A673 (cell line): Measurements from ENCODE around the gene ZNF664. TPM values are rescaled to one million over a fixed set of nuclear protein-coding genes. Genes with fewer than 3 reads are reported as not detected.

Source experiments
- BruUV-seq: library from RNA; stranded (reverse); fragments of 400-500 nt; replicated peaks from 2 replicates; lab custom pipeline; 2021; lab: Mats Ljungman, UMichigan
- CTCF ChIA-PET: fragments of 300-600 bp; sonication (Branson Sonifier 250); formaldehyde crosslinking; loops from one replicate; lab custom pipeline; 2022; ENCODE audit warnings: antibody characterized with exemption; lab: Charles Lee
- POLR2A ChIA-PET: fragments of 300-600 bp; sonication (Branson Sonifier 250); formaldehyde crosslinking; loops from one replicate; lab custom pipeline; 2022; ENCODE audit warnings: antibody characterized with exemption; ENCODE audit not compliant: low non-redundant PET; lab: Charles Lee
- DNase-seq: peaks from one replicate; pipeline ENCODE4 v3.0.0-alpha.2; 2015; ENCODE audit warnings: low spot score
- H3K27ac ChIP-seq: fragments of 200-600 bp; sonication (generic); 2 replicates; pipeline ENCODE4 v1.5.1; 2016; ENCODE audit warnings: mixed run types, low read depth, mild to moderate bottlenecking, mixed read lengths, antibody characterized with exemption, low read length; ENCODE audit not compliant: poor library complexity, severe bottlenecking
- H3K27me3 ChIP-seq: fragments of 200-600 bp; sonication (generic); replicated peaks from 2 replicates; pipeline ENCODE4 v1.6.1; 2017; ENCODE audit warnings: mixed run types, low read depth, mild to moderate bottlenecking, mixed read lengths, antibody characterized with exemption, low read length; ENCODE audit not compliant: insufficient read depth, poor library complexity
- H3K36me3 ChIP-seq: fragments of 200-600 bp; sonication (generic); 2 replicates; pipeline ENCODE4 v1.6.1; 2016; ENCODE audit warnings: mixed run types, mild to moderate bottlenecking, mixed read lengths, antibody characterized with exemption, low read length; ENCODE audit not compliant: insufficient read depth, poor library complexity, severe bottlenecking
- H3K4me1 ChIP-seq: fragments of 200-600 bp; sonication (generic); 2 replicates; pipeline ENCODE4 v1.6.1; 2017; ENCODE audit warnings: mixed run types, mild to moderate bottlenecking, mixed read lengths, antibody characterized with exemption, low read length; ENCODE audit not compliant: insufficient read depth, poor library complexity, severe bottlenecking
- H3K4me3 ChIP-seq: fragments of 200-600 bp; sonication (generic); 2 replicates; pipeline ENCODE4 v1.5.1; 2016; ENCODE audit warnings: low read depth, mixed run types, mild to moderate bottlenecking, mixed read lengths, low read length; ENCODE audit not compliant: poor library complexity, severe bottlenecking
- H3K9me3 ChIP-seq: fragments of 200-600 bp; sonication (generic); 2 replicates; pipeline ENCODE4 v1.6.1; 2016; ENCODE audit warnings: mixed run types, low read depth, mild to moderate bottlenecking, mixed read lengths, antibody characterized with exemption, low read length; ENCODE audit not compliant: poor library complexity, severe bottlenecking
- EZH2 ChIP-seq: fragments of 200-600 bp; sonication (generic); IDR thresholded peaks from 2 replicates; pipeline ENCODE4 v1.6.1; 2017; ENCODE audit warnings: borderline replicate concordance, low read depth, mild to moderate bottlenecking, mixed read lengths, antibody characterized with exemption, low read length; ENCODE audit not compliant: poor library complexity, severe bottlenecking
- intact Hi-C: fragments of 100-400 bp; cut with micrococcal nuclease; formaldehyde crosslinking; loops from one replicate; pipeline ENCODE4 v1.10.0; 2022; ENCODE audit not compliant: unreplicated experiment
- total RNA-seq: library from RNA; stranded (reverse); gene quantifications from 2 replicates; pipeline ENCODE4 v1.2.3, GENCODE V29; 2021
- TF ChIP-seq, protein P1 (sequence below): fragments of 300-800, 200-600 bp; sonication (generic); conservative IDR thresholded peaks from 2 replicates; pipeline ENCODE4 v1.5.1; 2017; ENCODE audit warnings: low read depth, mild to moderate bottlenecking, antibody characterized with exemption, low read length, moderate library complexity, mixed read lengths

The ZNF664 gene
- total RNA-seq, 1 experiment from 2014 or later: 135 TPM

DNA sequence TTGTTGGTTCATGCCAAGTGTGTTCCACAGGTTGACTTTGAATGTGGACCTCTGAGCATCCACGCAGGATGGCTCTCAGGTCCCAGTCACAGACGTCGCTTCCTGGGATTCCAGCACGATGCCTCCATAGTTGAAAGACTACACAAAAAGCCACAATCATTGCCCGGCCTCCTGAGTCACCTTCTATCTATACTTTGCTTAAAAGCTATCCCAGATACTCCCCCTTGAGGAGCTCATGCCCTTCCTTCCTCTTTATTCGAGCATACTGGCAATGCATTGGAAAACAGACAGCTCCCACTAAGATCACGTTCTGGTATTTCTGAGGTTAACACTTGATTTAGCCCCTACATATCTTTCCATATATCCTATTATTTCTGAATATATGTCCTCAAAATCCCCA, 40.1 kb downstream of the ZNF664 start:
- POLR2A ChIA-PET: no interaction called here
- CTCF ChIA-PET: no interaction called here

DNA sequence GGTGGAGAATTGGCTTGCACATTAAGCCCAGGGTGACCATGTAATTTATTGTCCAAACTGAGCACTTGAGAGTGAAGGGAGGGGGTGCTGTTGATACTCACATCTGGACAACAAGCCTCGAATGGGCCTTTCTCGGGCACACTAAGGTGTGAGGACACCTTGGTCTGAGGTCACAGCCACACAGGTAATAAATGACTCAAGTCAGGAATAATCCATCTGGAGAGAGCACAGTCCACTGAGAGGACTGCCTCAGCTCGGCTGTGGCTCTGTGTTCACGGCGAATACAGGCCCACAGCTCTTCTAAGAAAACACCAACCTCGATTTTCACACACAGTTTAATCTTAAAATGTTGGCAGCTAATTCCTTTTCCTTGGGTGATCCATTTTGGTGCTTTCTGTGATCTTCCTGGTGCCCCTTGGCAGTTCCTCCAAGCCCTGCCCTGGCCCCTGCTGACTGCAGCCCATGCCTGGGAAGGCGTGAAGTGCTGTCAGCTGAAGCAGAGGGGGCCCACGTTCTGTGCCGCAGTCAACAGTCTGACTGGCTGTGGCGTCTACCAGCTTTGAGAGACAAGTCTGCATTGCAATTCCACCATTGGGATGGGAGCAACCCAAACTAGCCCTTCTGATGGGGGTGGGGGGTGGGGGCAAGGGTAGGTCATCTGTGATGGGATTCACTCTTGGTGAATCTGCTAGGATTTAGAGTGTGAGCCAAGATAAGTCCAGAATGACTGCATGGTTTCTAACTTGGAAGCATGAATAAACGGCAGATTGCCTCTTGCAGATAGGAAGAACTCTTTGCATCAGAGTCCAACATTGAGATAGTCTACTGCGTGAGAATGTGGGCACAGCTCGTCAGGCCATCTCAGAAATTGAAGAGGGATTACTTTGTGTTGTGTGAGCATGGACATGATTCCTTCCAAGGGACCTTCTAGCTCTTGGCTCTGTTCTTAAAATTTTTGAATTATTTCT, 42.8 kb downstream of the ZNF664 start:
- Histone ChIP-seq H3K36me3 (peaks cover 17% of the 10 kb centered on the region), H3K4me3 (no peak overlapping the region), H3K27me3 (no peaks in the 10 kb centered on the region), H3K4me1 (no peaks in the 10 kb centered on the region), H3K27ac (no peak overlapping the region), H3K9me3 (no peaks in the 10 kb centered on the region)
- CTCF ChIA-PET: no interaction called here
- DNase-seq: no peak
- no peak for TF ChIP-seq EZH2
- TF ChIP-seq, protein P1, sequence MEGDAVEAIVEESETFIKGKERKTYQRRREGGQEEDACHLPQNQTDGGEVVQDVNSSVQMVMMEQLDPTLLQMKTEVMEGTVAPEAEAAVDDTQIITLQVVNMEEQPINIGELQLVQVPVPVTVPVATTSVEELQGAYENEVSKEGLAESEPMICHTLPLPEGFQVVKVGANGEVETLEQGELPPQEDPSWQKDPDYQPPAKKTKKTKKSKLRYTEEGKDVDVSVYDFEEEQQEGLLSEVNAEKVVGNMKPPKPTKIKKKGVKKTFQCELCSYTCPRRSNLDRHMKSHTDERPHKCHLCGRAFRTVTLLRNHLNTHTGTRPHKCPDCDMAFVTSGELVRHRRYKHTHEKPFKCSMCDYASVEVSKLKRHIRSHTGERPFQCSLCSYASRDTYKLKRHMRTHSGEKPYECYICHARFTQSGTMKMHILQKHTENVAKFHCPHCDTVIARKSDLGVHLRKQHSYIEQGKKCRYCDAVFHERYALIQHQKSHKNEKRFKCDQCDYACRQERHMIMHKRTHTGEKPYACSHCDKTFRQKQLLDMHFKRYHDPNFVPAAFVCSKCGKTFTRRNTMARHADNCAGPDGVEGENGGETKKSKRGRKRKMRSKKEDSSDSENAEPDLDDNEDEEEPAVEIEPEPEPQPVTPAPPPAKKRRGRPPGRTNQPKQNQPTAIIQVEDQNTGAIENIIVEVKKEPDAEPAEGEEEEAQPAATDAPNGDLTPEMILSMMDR: no peak
- no TSS peak for BruUV-seq
- POLR2A ChIA-PET: no interaction called here
- intact Hi-C loops: no loop called here

More for the DNA sequence above, 40.1 kb downstream of the ZNF664 start:
- Histone ChIP-seq H3K27ac (no peak overlapping the region), H3K4me1 (no peaks in the 10 kb centered on the region), H3K9me3 (no peaks in the 10 kb centered on the region), H3K4me3 (no peak overlapping the region), H3K27me3 (no peaks in the 10 kb centered on the region), H3K36me3 (peaks cover 23% of the 10 kb centered on the region)
- TF ChIP-seq, protein P1: no peak
- TF ChIP-seq EZH2: no peak
- no peak for DNase-seq
- BruUV-seq: no TSS peak
- intact Hi-C loops: no loop called here

DNA sequence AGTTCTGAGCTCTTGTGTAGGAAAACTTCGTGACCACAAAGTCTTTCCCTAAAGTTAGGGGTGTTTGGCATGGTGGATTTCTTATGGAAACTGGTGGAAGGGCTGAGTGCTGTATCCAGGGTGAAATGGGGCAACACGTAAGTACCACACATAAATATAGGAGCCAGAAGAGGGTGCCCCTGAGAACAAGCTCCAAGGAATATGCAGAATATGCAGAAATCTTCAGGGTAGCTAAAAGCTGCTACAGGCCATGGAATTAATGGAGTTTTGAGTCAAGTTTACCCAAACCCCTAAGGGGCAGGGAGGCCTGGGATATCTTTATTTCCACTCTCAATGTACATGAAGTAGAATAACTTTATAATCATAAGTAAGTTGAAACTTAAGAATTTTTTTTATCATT, 44.0 kb downstream of the ZNF664 start:
- ChIA-PET POLR2A (no interaction called here), CTCF (no interaction called here)
- Histone ChIP-seq H3K4me3 (no peak overlapping the region), H3K4me1 (no peaks in the 10 kb centered on the region), H3K36me3 (peaks cover 10% of the 10 kb centered on the region), H3K27ac (no peak overlapping the region), H3K9me3 (no peaks in the 10 kb centered on the region), H3K27me3 (no peaks in the 10 kb centered on the region)
- TF ChIP-seq, protein P1: no peak
- TF ChIP-seq EZH2: no peak
- intact Hi-C loops: no loop called here
- no TSS peak for BruUV-seq
- no peak for DNase-seq
